ENCODE measurements around the gene LGR5.

- TF ChIP-seq CTCF (IDR thresholded peaks at IDR 0.05; ENCODE audit: borderline replicate concordance, extremely low read depth, low read length, poor library complexity, severe bottlenecking): no peak
- no peak for TF ChIP-seq EZH2 (IDR thresholded peaks at IDR 0.05; ENCODE audit: borderline replicate concordance, low read depth, low read length, severe bottlenecking)
Observed at GRCh38 chr12:71426300-71427047, 13.1 kb upstream of the LGR5 start.

All from DND-41 (cell line).